ENCODE results near the gene CETN3.
"Not testable (repeated sequence)": the region's sequence is repeated elsewhere in the genome, so short reads cannot be mapped to it uniquely, and the experiment has no call there.

Gene CETN3

GRCh38 chr5:90379652-90380051 lies 29.9 kb downstream of the CETN3 start:
- no peak overlapping the region for H3K4me3 ChIP-seq (ENCODE audit: low read depth, low read length)
- DNase-seq (ENCODE audit: low read depth, low spot score), result no peak
- POLR2A ChIA-PET, result no interaction called here
- CTCF ChIA-PET, result no interaction called here
- TF ChIP-seq CTCF (IDR thresholded peaks at IDR 0.05; ENCODE audit: insufficient read depth, low read length, missing control alignments), result no peak

- H3K4me3 ChIP-seq (ENCODE audit: low read depth, low read length), result no peak overlapping the region
- no peak for TF ChIP-seq CTCF (IDR thresholded peaks at IDR 0.05; ENCODE audit: insufficient read depth, low read length, missing control alignments)
- POLR2A ChIA-PET, result no interaction called here
- CTCF ChIA-PET, result interaction anchor here (1.4 kb wide), 1 partner anchor 8 kb away, joined by 6 read pairs; no protein-coding TSS in a partner anchor
- no peak for DNase-seq (ENCODE audit: low read depth, low spot score)
Measured at GRCh38 chr5:90378752-90379151, 30.8 kb downstream of the CETN3 start.

- POLR2A ChIA-PET; DNase-seq (ENCODE audit: low read depth, low spot score); CTCF ChIA-PET; H3K4me3 ChIP-seq (ENCODE audit: low read depth, low read length): not testable (repeated sequence)
Measured at GRCh38 chr5:90371269-90371668, 38.3 kb downstream of the CETN3 start.

GRCh38 chr5:90368454-90369246 lies 40.9 kb downstream of the CETN3 start:
- ChIA-PET CTCF (no interaction called here), POLR2A (no interaction called here)
- no peak overlapping the region for H3K4me3 ChIP-seq (ENCODE audit: low read depth, low read length)
- no peak for TF ChIP-seq CTCF (IDR thresholded peaks at IDR 0.05; ENCODE audit: insufficient read depth, low read length, missing control alignments)
- no peak for DNase-seq (ENCODE audit: low read depth, low spot score)

- H3K4me3 ChIP-seq (ENCODE audit: low read depth, low read length), result no peak overlapping the region
- TF ChIP-seq CTCF (IDR thresholded peaks at IDR 0.05; ENCODE audit: insufficient read depth, low read length, missing control alignments), result no peak
- ChIA-PET POLR2A (no interaction called here), CTCF (no interaction called here)
- no peak for DNase-seq (ENCODE audit: low read depth, low spot score)
Measured at GRCh38 chr5:90367879-90368278, 41.7 kb downstream of the CETN3 start.

GRCh38 chr5:90366948-90367347 lies 42.6 kb downstream of the CETN3 start:
- TF ChIP-seq CTCF (IDR thresholded peaks at IDR 0.05; ENCODE audit: insufficient read depth, low read length, missing control alignments), result no peak
- CTCF ChIA-PET, result no interaction called here
- no peak for DNase-seq (ENCODE audit: low read depth, low spot score)

GRCh38 chr5:90365328-90365727 lies 44.2 kb downstream of the CETN3 start:
- no peak overlapping the region for H3K4me3 ChIP-seq (ENCODE audit: low read depth, low read length)
- no peak for DNase-seq (ENCODE audit: low read depth, low spot score)
- ChIA-PET CTCF (no interaction called here), POLR2A (no interaction called here)
- no peak for TF ChIP-seq CTCF (IDR thresholded peaks at IDR 0.05; ENCODE audit: insufficient read depth, low read length, missing control alignments)

More at GRCh38 chr5:90366948-90367347, 42.6 kb downstream of the CETN3 start:
- no peak overlapping the region for H3K4me3 ChIP-seq (ENCODE audit: low read depth, low read length)
- POLR2A ChIA-PET, result no interaction called here
